Head of caudate nucleus (tissue), 42 donors: ENCODE data around the gene CHD1.
A peak's percentile ranks its signal among the peaks of the same experiment; 100 is the strongest.

Experiments used
- DNase-seq, 42 donors: peaks; one replicate each; pipeline versions ENCODE4 v3.0.0 to v3.0.0-alpha.2; 2020 to 2021; ENCODE audit warnings: mixed read lengths in 7 of 42
- intact Hi-C: fragments of 100-400 bp; cut with DNase I; formaldehyde crosslinking; loops from one replicate; pipeline ENCODE4 v1.15.0; 2022

The CHD1 gene

DNA sequence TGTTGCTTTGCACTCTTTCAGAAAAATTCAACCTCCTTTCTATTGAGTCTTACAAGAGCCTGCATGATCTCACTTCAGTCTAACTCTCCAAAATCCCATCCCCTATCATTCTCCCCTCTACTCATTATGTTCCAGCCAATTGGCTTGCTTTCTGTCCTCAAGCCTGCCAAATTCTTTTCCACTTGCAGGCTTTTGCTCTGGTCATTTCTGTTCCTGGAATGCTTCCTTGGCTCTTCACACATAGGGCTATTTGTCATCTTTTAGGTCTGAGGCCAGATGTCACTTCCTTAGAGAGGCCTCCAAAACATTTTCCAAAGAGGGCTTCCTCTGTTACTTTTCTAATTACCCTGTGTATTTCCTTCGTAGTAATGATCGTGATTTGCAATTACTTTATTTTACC, 11.8 kb upstream of the CHD1 start:
- peak in 6 of 42 donors; percentile 14 to 66 (median 24) for DNase-seq
- intact Hi-C loops: no loop called here

DNA sequence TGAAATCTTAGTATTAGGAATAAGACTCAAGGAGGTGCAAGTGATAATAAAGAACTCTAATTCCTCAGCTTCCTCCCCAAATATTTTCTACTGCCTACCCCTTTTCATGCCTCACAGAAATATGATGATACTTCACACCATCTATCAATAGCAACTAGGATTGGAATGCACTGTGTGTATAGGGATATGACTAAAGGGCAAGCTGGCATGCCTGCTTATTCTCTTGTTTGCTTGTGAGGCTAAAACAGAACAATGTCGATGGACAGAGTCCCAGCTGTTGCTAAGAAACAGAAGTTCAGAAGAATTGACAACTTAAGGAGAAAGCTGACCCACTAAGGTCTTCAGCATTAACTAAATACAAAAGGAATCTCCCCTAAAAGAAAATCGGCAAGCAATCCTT, 9.7 kb upstream of the CHD1 start:
- intact Hi-C loops: no loop called here
- DNase-seq: no peak

DNA sequence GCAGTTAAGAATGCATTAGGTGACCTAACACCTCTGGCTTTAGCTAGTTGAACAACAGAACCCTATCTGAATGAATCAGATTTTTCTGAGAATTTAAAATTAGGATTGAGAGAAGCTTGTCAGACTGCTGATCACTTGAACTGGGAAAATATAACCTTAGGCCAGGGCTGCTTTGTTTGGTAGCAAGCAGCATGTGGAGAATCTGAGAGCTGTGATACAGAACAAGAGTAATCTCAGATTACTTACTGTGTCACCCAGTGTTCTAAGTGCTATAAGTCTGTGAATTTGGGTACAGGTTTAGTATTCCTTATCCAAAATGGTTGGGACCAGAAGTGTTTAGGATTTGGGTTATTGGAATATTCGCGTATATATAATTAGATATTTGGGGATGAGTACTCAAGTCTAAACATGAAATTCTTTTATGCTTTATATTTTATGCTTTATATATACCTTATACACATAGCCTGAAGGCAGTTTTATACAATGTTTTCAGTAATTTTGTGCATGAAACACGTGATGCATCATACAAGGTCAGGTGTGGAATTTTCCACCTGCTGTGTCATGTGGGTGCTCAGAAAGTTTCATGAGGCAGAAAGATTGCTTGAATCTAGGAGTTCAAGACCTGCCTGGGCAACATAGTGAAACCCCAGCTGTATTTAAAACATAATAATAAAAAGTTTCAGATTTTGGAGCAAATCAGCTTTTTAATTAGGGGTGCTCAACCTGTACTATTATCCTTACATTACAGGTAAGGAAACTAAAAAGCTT, 8.3 kb upstream of the CHD1 start:
- intact Hi-C loops: no loop called here
- DNase-seq: no peak

GRCh38 chr5:98935206-98935605, 6.4 kb upstream of the CHD1 start:
- intact Hi-C loops: no loop called here
- no peak for DNase-seq

DNA sequence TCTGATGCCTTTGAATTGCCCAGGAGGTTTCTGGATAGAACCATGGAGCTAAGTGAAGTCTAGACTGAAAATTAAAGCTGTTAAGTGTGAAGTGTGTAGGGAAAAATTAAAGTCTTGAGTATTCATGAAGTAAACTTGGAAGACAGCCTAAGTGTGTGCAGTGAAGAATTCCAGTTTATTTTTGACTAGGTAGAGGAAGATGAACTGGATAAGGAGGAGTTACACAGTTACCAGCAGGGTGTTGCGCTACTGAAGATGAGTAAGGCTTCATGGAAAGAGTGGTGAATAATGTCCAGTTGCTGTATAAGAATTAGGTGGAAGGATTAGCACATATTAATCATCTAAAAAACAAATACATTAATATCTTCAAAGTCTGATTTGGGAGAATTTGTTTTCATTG, 5.7 kb upstream of the CHD1 start:
- intact Hi-C loops: no loop called here
- no peak for DNase-seq

DNA sequence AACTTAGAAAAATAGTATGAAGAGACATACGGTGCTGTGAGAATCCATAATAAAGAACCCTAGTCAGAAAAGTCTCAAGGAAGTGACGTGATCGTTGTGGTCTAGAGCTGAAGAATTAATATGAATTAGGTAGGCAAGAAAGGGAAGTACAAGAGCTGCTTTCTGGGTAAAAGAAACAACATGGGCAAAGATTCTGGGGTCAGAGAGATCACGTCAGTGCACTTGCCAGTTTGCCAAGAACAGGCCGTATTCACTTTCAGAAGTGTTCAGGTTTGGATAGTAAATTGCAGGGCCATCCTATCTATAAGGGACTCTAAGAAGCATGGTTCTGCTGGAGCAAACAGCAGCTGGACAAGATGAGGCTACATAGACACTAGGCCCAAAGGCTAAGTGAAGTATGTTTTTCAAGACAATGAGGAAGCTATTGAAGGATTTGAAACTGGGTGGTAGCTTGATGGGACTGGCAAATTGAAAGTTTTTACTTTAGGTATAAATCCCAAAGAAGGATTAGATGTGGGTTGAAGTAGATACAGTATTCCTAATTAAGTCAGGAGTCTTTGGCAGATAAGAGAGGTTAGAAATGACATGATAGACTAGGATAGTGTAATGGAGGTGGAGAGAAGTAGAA, 4.8 kb upstream of the CHD1 start:
- DNase-seq: no peak
- intact Hi-C loops: no loop called here

DNA sequence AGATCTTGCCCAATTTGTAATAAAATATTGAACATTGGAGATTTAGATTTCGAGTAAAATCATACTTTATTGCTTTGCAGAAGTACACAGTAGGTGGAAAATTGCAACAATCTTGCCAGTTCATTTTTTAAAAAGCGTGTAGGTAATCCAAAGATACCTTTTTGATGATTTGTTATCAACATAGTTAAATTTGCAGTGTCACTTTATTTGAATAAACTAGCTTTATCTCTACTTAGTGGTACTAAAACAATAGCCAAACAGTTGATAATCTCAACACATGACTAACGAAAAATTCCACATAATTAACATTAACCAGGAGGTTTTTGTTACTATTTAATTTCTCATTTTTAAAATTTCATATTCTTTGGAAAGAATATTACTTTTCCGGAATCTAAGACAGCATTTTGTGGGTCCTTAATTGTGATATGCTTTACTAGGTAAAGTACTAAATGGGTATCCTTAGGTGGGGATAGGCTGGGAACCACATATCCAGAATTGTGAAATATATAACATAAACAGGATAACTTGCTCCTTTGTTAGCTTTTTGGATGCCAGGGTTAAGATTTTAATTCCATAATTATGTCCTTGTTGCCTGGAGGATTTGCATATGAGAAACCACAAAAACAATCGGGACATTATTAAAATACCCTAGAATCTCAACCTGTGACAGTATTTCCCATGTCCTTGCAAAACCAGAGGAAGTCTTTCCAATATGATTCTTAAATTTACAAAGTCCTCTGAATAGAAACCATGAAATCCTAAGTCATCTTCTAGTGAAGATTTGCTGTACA, 2.4 kb upstream of the CHD1 start:
- intact Hi-C loops: no loop called here
- no peak for DNase-seq

- intact Hi-C loops: loop anchor here (2.0 to 5.0 kb wide), 2 partner anchors 102 to 157 kb away; partner anchors contain the start of gene RGMB
- peak in 3 of 42 donors; percentile 28 to 93 (median 87) for DNase-seq
Observed at GRCh38 chr5:98929710-98930298, 997 bp upstream of the CHD1 start.

- intact Hi-C loops: loop anchor here (2.0 to 5.0 kb wide), 2 partner anchors 104 to 155 kb away; partner anchors contain the start of gene RGMB
- DNase-seq: peak in 41 of 42 donors; percentile 7 to 78 (median 54)
Observed at GRCh38 chr5:98927989-98928872, 576 bp downstream of the CHD1 start.

- peak in 30 of 42 donors; percentile 13 to 76 (median 42) for DNase-seq
- intact Hi-C loops: loop anchor here (5.0 kb wide), 1 partner anchor 105 kb away; no protein-coding TSS in a partner anchor
Observed at GRCh38 chr5:98927242-98927988, 1.4 kb downstream of the CHD1 start.

- intact Hi-C loops: no loop called here
- DNase-seq: no peak
Observed at GRCh38 chr5:98923966-98924365, 4.8 kb downstream of the CHD1 start.

GRCh38 chr5:98921947-98922505, 6.8 kb downstream of the CHD1 start:
- DNase-seq: no peak
- intact Hi-C loops: no loop called here

DNA sequence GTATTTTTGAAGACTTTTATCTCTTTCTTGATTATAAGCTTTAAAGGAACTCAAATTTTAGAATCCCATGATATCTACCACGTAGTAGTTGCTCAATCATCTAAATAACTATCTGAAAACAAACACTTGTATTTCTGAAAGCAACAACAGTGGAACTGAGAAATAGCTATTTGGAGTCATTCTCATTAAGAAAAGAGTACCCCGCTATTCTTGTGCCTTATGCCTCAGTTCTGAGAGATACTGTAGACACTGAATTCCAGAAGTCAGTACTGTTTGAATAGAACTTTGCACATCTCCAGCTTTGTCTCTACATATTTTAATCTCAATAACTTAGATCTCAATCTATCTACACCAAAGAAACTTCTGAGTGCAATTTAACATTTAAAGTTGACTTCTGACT, 11.4 kb downstream of the CHD1 start:
- intact Hi-C loops: no loop called here
- DNase-seq: no peak

GRCh38 chr5:98916540-98916939, 12.3 kb downstream of the CHD1 start:
- intact Hi-C loops: no loop called here

DNA sequence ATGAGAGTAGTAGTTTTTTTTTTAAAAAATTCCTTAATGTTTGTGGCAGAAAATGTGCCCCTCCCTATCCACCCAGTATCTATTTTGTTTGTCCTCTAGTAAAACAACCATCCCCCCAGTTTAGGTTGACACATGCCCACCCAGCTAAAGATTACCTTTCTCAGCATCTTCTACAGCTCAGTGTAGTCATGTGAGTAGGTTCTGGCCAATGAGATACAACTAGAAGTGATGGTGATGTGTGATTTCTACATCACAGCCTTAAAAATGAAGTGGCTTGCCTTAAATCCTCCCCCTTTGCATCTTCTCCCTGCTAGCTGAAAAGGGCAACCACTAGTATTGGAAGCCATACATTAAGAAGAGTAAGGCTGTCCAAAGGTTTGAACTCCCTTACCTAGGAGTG, 14.9 kb downstream of the CHD1 start:
- intact Hi-C loops: no loop called here
- no peak for DNase-seq

More at GRCh38 chr5:98916540-98916939, 12.3 kb downstream of the CHD1 start:
- DNase-seq: no peak

GRCh38 chr5:98911280-98912040, 17.3 kb downstream of the CHD1 start:
- intact Hi-C loops: no loop called here
- DNase-seq: no peak

- DNase-seq: no peak
- intact Hi-C loops: loop anchor here (5.0 kb wide), 1 partner anchor 123 kb away; no protein-coding TSS in a partner anchor
Observed at GRCh38 chr5:98909363-98909762, 19.4 kb downstream of the CHD1 start.
